Body of pancreas (tissue), 4 donors: ENCODE data around the gene LGALS4. TPM values are rescaled to one million over a fixed set of nuclear protein-coding genes. Genes with fewer than 3 reads are reported as not detected.
"Not testable (repeated sequence)": the region's sequence is repeated elsewhere in the genome, so short reads cannot be mapped to it uniquely, and the experiment has no call there.

Experiments used
- ATAC-seq: fragments of 150-250 bp; one replicate; pipeline ENCODE4 v1.9.1; 2016
- DNase-seq, 4 donors: peaks; one replicate each; pipeline ENCODE4 v3.0.0-alpha.2; 2019
- H3K27ac ChIP-seq, 4 donors: fragments of 200-600 bp; sonication (generic); 1 replicate in 3 of 4; 2 replicates in 1 of 4; pipeline versions ENCODE4 v1.5.1 to v1.6.1; 2016 to 2019; ENCODE audit warnings: mild to moderate bottlenecking in 1 of 4, mixed read lengths in 1 of 4, moderate library complexity in 1 of 4
- H3K27me3 ChIP-seq, 2 donors: fragments of 200-600 bp; sonication (generic); one replicate each; pipeline ENCODE4 v1.6.0; 2016; ENCODE audit warnings: mild to moderate bottlenecking in 1 of 2
- H3K36me3 ChIP-seq, 2 donors: fragments of 200-600 bp; sonication (generic); replicated peaks in 1 of 2; 2 replicates each; pipeline ENCODE4 v1.5.1; 2016; ENCODE audit warnings: low read depth in 2 of 2; ENCODE audit not compliant: insufficient read depth in 1 of 2
- H3K4me1 ChIP-seq: fragments of 200-600 bp; sonication (generic); one replicate; pipeline ENCODE4 v1.6.0; 2016
- H3K4me3 ChIP-seq, 2 donors: fragments of 200-600 bp; sonication (generic); 1 replicate in 1 of 2; 2 replicates in 1 of 2; pipeline ENCODE4 v1.5.1; 2016 to 2019
- H3K9me3 ChIP-seq, 3 donors: fragments of 200-600 bp; sonication (generic); 1 replicate in 2 of 3; 2 replicates in 1 of 3; pipeline ENCODE4 v1.5.1; 2016
- CTCF ChIP-seq, 7 experiments: fragments of 450-650 bp in 4 of 7; fragments of 200-600 bp in 3 of 7; sonication (generic) in 3 of 7; IDR thresholded peaks; one replicate each; pipeline ENCODE4 v1.5.1; 2016 to 2019; ENCODE audit warnings: antibody characterized with exemption in 7 of 7
- POLR2A ChIP-seq, 3 donors: fragments of 450-650 bp; IDR thresholded peaks; one replicate each; pipeline ENCODE4 v1.6.1; 2016; ENCODE audit warnings: antibody characterized with exemption in 3 of 3, mild to moderate bottlenecking in 2 of 3
- WGBS, 2 donors: methylation state at CpG; one replicate each; pipeline ENCODE4 v1.1.5; 2017; 5-methylcytosine and 5-hydroxymethylcytosine counted together
- intact Hi-C: fragments of 100-400 bp; cut with DNase I; formaldehyde crosslinking; loops from one replicate; pipeline ENCODE4 v1.15.1; 2023
- total RNA-seq, 2 donors: library from RNA; depleted of rRNA; stranded (reverse); fragments of >200 nt; gene quantifications; one replicate each; pipeline ENCODE4 v1.1.0, GENCODE V29; 2016

The LGALS4 gene
- total RNA-seq, 2 donors from 2014 or later, result 54.1 to 153 TPM

GRCh38 chr19:38799104-38799503, 13.6 kb downstream of the LGALS4 start:
- Histone ChIP-seq H3K27me3 (no peaks in the 10 kb centered on the region), H3K9me3 (no peaks in the 10 kb centered on the region), H3K4me1 (no peaks in the 10 kb centered on the region), H3K36me3 (no peaks in the 10 kb centered on the region), H3K4me3 (no peak overlapping the region), H3K27ac (no peak overlapping the region)
- DNase-seq, result no peak
- TF ChIP-seq POLR2A (IDR thresholded peaks at IDR 0.05) (no peak), CTCF (IDR thresholded peaks at IDR 0.05) (no peak)
- intact Hi-C loops, result no loop called here
- ATAC-seq, result no peak
- 79 to 85% methylated on average over 10 of the region's 10 CpGs for WGBS, 2 donors

DNA sequence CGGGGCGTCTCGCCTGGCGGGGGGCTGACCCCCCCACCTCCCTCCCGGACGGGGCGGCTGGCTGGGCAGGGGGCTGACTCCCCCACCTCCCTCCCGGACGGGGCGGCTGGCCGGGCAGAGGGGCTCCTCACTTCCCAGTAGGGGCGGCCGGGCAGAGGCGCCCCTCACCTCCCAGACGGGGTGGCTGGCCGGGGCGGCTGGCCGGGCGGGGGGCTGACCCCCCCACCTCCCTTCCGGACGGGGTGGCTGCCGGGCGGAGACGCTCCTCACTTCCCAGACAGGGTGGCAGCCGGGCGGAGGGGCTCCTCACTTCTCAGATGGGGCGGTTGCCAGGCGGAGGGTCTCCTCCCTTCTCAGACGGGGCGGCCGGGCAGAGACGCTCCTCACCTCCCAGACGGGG, 15.0 kb downstream of the LGALS4 start:
- ATAC-seq, intact Hi-C loops, H3K9me3 ChIP-seq, DNase-seq, H3K27ac ChIP-seq, H3K4me1 ChIP-seq, H3K36me3 ChIP-seq, H3K4me3 ChIP-seq, H3K27me3 ChIP-seq: not testable (repeated sequence)
- no CpG with 5 or more reads among the region's 33 CpGs for WGBS, 2 donors

DNA sequence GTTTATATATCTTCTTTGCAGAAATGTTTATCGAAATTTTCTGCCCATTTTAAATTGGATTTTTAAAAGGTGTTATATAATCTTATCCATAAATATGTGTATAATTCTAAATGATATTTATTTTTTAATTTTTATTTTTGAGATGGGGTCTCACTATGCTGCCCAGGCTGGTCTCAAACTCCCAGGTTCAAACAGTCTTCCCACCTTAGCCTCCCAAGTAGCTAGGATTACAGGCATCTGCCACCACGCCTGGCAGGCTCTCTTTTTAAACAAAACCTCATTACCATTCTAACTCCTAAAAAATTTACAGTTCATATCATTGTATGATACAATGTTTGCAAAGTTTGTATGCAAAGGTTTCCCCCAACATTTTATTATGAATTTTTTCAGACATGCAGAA, 16.6 kb downstream of the LGALS4 start:
- Histone ChIP-seq H3K27ac (no peak overlapping the region), H3K4me3 (no peak overlapping the region), H3K9me3 (no peaks in the 10 kb centered on the region), H3K27me3 (no peaks in the 10 kb centered on the region), H3K4me1 (no peaks in the 10 kb centered on the region), H3K36me3 (no peaks in the 10 kb centered on the region)
- intact Hi-C loops, result no loop called here
- 36 to 39% methylated on average over 2 of the region's 2 CpGs for WGBS, 2 donors
- ATAC-seq (no peak), DNase-seq (no peak)
- no peak for TF ChIP-seq POLR2A (IDR thresholded peaks at IDR 0.05)
- no peak for TF ChIP-seq CTCF (IDR thresholded peaks at IDR 0.05)

DNA sequence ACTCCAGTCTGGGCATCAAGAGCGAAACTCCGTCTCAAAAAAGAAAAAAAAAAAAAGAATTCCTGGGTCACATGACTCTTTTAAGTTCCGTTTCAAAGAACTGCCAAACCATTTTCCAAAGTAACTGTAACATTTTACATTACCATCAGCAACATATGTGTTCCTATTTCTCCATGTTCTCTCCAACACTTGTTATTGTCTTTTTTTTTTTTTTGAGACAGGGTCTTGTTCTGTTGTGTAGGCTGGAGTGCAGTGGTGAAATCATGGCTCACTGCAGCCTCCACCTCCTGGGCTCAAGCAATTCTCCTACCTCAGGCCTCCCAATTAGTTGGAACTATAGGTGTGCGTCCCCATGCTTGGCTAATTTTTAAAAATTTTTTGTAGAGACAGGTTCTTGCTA, 17.2 kb downstream of the LGALS4 start:
- Histone ChIP-seq H3K36me3 (no peaks in the 10 kb centered on the region), H3K27ac (no peak overlapping the region), H3K27me3 (no peaks in the 10 kb centered on the region), H3K4me1 (no peaks in the 10 kb centered on the region), H3K4me3 (no peak overlapping the region), H3K9me3 (no peaks in the 10 kb centered on the region)
- TF ChIP-seq CTCF (IDR thresholded peaks at IDR 0.05), result no peak
- TF ChIP-seq POLR2A (IDR thresholded peaks at IDR 0.05), result no peak
- intact Hi-C loops, result no loop called here
- no peak for DNase-seq
- ATAC-seq, result no peak
- WGBS, 2 donors, result 87 to 88% methylated on average over 4 of the region's 4 CpGs

GRCh38 chr19:38793671-38794070, 19.1 kb downstream of the LGALS4 start:
- H3K4me1 ChIP-seq, result no peaks in the 10 kb centered on the region
- 87 to 92% methylated on average over 5 of the region's 5 CpGs for whole genome bisulfite sequencing, 2 donors
- no peak for ATAC-seq
- no peak overlapping the region for H3K27ac ChIP-seq
- no peaks in the 10 kb centered on the region for H3K36me3 ChIP-seq
- no peak for TF ChIP-seq CTCF (IDR thresholded peaks at IDR 0.05)
- no peak for TF ChIP-seq POLR2A (IDR thresholded peaks at IDR 0.05)
- no peak overlapping the region for H3K4me3 ChIP-seq
- H3K9me3 ChIP-seq, result no peaks in the 10 kb centered on the region
- intact Hi-C loops, result no loop called here
- no peak for DNase-seq
- no peaks in the 10 kb centered on the region for H3K27me3 ChIP-seq
